Measurements from ENCODE around the gene NDUFA11.

NDUFA11 gene

GRCh38 chr19:5905114-5905778, 1.7 kb upstream of the NDUFA11 start:
- no peak for DNase-seq (ENCODE audit: low spot score)
- no peak for TF ChIP-seq CTCF (IDR thresholded peaks at IDR 0.05; ENCODE audit: extremely low read depth, missing control alignments)

- DNase-seq (ENCODE audit: low spot score): peak; percentile 100
- TF ChIP-seq CTCF (IDR thresholded peaks at IDR 0.05; ENCODE audit: extremely low read depth, missing control alignments): no peak
Measured at GRCh38 chr19:5904352-5905113, 943 bp upstream of the NDUFA11 start, which contains the start of gene VMAC. Gene VMAC (plus strand): TSS chr19:5904872. CDS start chr19:5904891, 19 bp downstream.

- TF ChIP-seq CTCF (IDR thresholded peaks at IDR 0.05; ENCODE audit: extremely low read depth, missing control alignments): no peak
- no peak for DNase-seq (ENCODE audit: low spot score)
Measured at GRCh38 chr19:5903056-5903623, 450 bp downstream of the NDUFA11 start.

- no peak for TF ChIP-seq CTCF (IDR thresholded peaks at IDR 0.05; ENCODE audit: extremely low read depth, missing control alignments)
- no peak for DNase-seq (ENCODE audit: low spot score)
Measured at GRCh38 chr19:5900976-5901375, 2.6 kb downstream of the NDUFA11 start.

GRCh38 chr19:5899728-5900526, 3.7 kb downstream of the NDUFA11 start:
- DNase-seq (ENCODE audit: low spot score): no peak
- no peak for TF ChIP-seq CTCF (IDR thresholded peaks at IDR 0.05; ENCODE audit: extremely low read depth, missing control alignments)

GRCh38 chr19:5897189-5897969, 6.2 kb downstream of the NDUFA11 start:
- no peak for TF ChIP-seq CTCF (IDR thresholded peaks at IDR 0.05; ENCODE audit: extremely low read depth, missing control alignments)
- DNase-seq (ENCODE audit: low spot score): no peak

Measured in GM20000 (cell line).